Pancreas (tissue), 10 donors: ENCODE results near the gene IFITM10. TPM values are rescaled to one million over a fixed set of nuclear protein-coding genes. Genes with fewer than 3 reads are reported as not detected.

ENCODE experiments used
- ATAC-seq, 4 donors: fragments of 200-7000 bp; cut with Tn5 transposase; one replicate each; pipeline versions ENCODE4 v1.8.0 to v1.9.1; 2020; ENCODE audit warnings: mild to moderate bottlenecking in 4 of 4, moderate library complexity in 4 of 4
- DNase-seq, 6 donors: peaks; one replicate each; pipeline ENCODE4 v3.0.0-alpha.2; 2020
- FAIRE-seq: peaks from 2 replicates; lab custom pipeline; 2012; peaks lifted over from hg19 to GRCh38; lab: Jason Lieb, UNC
- H3K27ac ChIP-seq, 4 donors: fragments of 200-600 bp; sonication (generic); 1 replicate in 3 of 4; 2 replicates in 1 of 4; pipeline versions ENCODE4 v1.5.0 to v1.8.0; 2020
- H3K27me3 ChIP-seq, 4 donors: fragments of 200-600 bp; one replicate each; pipeline ENCODE4 v1.8.0; 2021
- H3K36me3 ChIP-seq, 3 donors: fragments of 200-600 bp; sonication (generic) in 1 of 3; one replicate each; pipeline versions ENCODE4 v1.5.0 to v1.8.0; 2020 to 2021
- H3K4me1 ChIP-seq, 3 donors: fragments of 200-600 bp; one replicate each; pipeline ENCODE4 v1.8.0; 2021
- H3K4me3 ChIP-seq, 4 donors: fragments of 200-600 bp; sonication (generic) in 2 of 4; one replicate each; pipeline versions ENCODE4 v1.5.0 to v1.8.0; 2020 to 2021
- H3K9me3 ChIP-seq, 4 donors: fragments of 200-600 bp; one replicate each; pipeline ENCODE4 v1.8.0; 2021
- CTCF ChIP-seq, 4 donors: fragments of 200-600 bp; sonication (generic) in 3 of 4; IDR thresholded peaks; one replicate each; pipeline versions ENCODE4 v1.5.0 to v1.8.0; 2021; ENCODE audit warnings: antibody characterized with exemption in 4 of 4
- WGBS, 2 donors: extraction: QIAGEN DNeasy Blood & Tissue Kit; methylation state at CpG; one replicate each; pipeline ENCODE4 v1.1.7; 2013; 5-methylcytosine and 5-hydroxymethylcytosine counted together
- intact Hi-C, 3 donors: fragments of 100-400 bp; cut with DNase I; formaldehyde crosslinking; loops; one replicate each; pipeline versions ENCODE4 v1.11.1 to v1.14.2; 2022
- polyA plus RNA-seq, 2 donors: library from polyadenylated mRNA; stranded (reverse); fragments of 200-250 nt; gene quantifications; one replicate each; pipeline ENCODE4 v1.2.3, GENCODE V29; 2013
- total RNA-seq, 6 donors: library from RNA; stranded (reverse); fragmentation: NEBNext Ultra II Directional in 4 of 6; extraction: Animal tissue kit (Norgen Biotek cat#: 25700) in 4 of 6; gene quantifications; one replicate each; pipeline versions ENCODE4 v1.2.1 to v1.2.4, GENCODE V29; 2021 to 2023
- donor health status: healthy with polysubstance abuse.
- donor health status: DM: no; HTN: no; CAD: no; lungs with moderate emphysema.
- donor health status: DM: no; HTN: no; CAD: no.
- donor health status: control.
- donor health status: control.
- donor health status: Bipolar disorder and iron deficiency.
- donor health status: DM: yes; HTN: yes; CAD: no.
- donor health status: DM: no; HTN: no; CAD: no.
- donor health status: DM: no; HTN: no; CAD: no.
- donor health status: DM: yes; HTN: yes; CAD: no.

The IFITM10 gene
- total and polyA plus RNA-seq, 8 donors = 0.28 to 2.0 (median 0.55) TPM

- FAIRE-seq = no peak
- no peak for TF ChIP-seq CTCF (IDR thresholded peaks at IDR 0.05)
- peak; percentile 57 to 71 (median 66) for ATAC-seq
- Histone ChIP-seq H3K4me1 (peaks cover 9 to 24% (median 15%) of the 10 kb centered on the region in 3 donors), H3K36me3 (peaks cover 7 to 25% (median 14%) of the 10 kb centered on the region in 3 donors), H3K9me3 (no peaks in the 10 kb centered on the region), H3K27ac (peak overlapping the region; percentile 69 to 93 (median 88)), H3K27me3 (no peaks in the 10 kb centered on the region), H3K4me3 (peak overlapping the region; percentile 92 to 100 (median 100))
- peak; percentile 74 to 88 (median 84) for DNase-seq
- 6 to 8% methylated on average over 14 to 16 of the region's 16 CpGs for WGBS, 2 donors
- intact Hi-C loops = no loop called here
Observed at GRCh38 chr11:1762537-1763302, 12.3 kb upstream of the IFITM10 start.

- H3K4me1 ChIP-seq = peaks cover 9 to 28% (median 15%) of the 10 kb centered on the region in 3 donors
- H3K36me3 ChIP-seq = peaks cover 7 to 30% (median 15%) of the 10 kb centered on the region in 3 donors
- no peak for ATAC-seq
- H3K4me3 ChIP-seq = peak overlapping the region in 3 of 4 donors; percentile 99 to 100 (median 100)
- H3K27me3 ChIP-seq = no peaks in the 10 kb centered on the region
- FAIRE-seq = no peak
- DNase-seq = peak in 1 of 6 donors; percentile 68
- peak overlapping the region in 3 of 4 donors; percentile 69 to 93 (median 92) for H3K27ac ChIP-seq
- 59% methylated on average over 12 of the region's 12 CpGs for WGBS, 2 donors
- TF ChIP-seq CTCF (IDR thresholded peaks at IDR 0.05) = no peak
- intact Hi-C loops = no loop called here
- no peaks in the 10 kb centered on the region for H3K9me3 ChIP-seq
Observed at GRCh38 chr11:1761857-1762536, 11.6 kb upstream of the IFITM10 start.

GRCh38 chr11:1761110-1761856 lies 10.9 kb upstream of the IFITM10 start:
- ATAC-seq (no peak), FAIRE-seq (no peak), DNase-seq (peak in 2 of 6 donors; percentile 59 to 68)
- TF ChIP-seq CTCF (IDR thresholded peaks at IDR 0.05) = no peak
- Histone ChIP-seq H3K4me1 (peaks cover 9 to 28% (median 15%) of the 10 kb centered on the region in 3 donors), H3K9me3 (no peaks in the 10 kb centered on the region), H3K27me3 (no peaks in the 10 kb centered on the region), H3K4me3 (peak overlapping the region in 2 of 4 donors; percentile 100), H3K27ac (peak overlapping the region in 3 of 4 donors; percentile 28 to 93 (median 92)), H3K36me3 (peaks cover 7 to 38% (median 22%) of the 10 kb centered on the region in 3 donors)
- WGBS, 2 donors = 87 to 89% methylated on average over 28 of the region's 28 CpGs
- intact Hi-C loops = no loop called here

GRCh38 chr11:1760351-1761109 lies 10.1 kb upstream of the IFITM10 start:
- Histone ChIP-seq H3K36me3 (peaks cover 7 to 41% (median 25%) of the 10 kb centered on the region in 3 donors), H3K4me3 (peak overlapping the region in 1 of 4 donors; percentile 100), H3K9me3 (no peaks in the 10 kb centered on the region), H3K27me3 (no peaks in the 10 kb centered on the region), H3K4me1 (peaks cover 9 to 28% (median 15%) of the 10 kb centered on the region in 3 donors), H3K27ac (peak overlapping the region in 3 of 4 donors; percentile 28 to 92 (median 39))
- WGBS, 2 donors = 72 to 73% methylated on average over 23 of the region's 23 CpGs
- intact Hi-C loops = no loop called here
- FAIRE-seq (no peak), DNase-seq (peak in 4 of 6 donors; percentile 34 to 80 (median 68)), ATAC-seq (peak in 2 of 4 donors; percentile 22 to 24)
- no peak for TF ChIP-seq CTCF (IDR thresholded peaks at IDR 0.05)
